ENCODE measurements around the gene PIEZO2.

DNA sequence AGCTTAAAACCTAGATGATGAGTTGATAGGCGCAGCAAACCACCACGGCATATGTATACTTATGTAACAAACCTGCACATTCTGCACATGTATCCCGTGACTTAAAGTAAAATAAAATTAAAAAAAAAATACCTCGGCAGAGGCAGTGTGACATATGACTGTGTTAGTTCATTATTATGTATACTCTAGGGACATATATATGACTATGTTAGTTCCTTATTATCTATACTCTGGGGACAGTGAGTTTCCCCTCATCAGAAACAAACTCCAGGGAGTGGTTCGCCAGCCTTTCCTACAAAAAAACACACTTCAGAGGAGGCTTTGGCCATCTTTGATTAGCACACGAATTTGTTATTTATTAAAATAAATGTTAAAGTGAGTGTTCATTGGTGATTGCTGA lies 209.5 kb downstream of the PIEZO2 start:
- TF ChIP-seq, protein P1, sequence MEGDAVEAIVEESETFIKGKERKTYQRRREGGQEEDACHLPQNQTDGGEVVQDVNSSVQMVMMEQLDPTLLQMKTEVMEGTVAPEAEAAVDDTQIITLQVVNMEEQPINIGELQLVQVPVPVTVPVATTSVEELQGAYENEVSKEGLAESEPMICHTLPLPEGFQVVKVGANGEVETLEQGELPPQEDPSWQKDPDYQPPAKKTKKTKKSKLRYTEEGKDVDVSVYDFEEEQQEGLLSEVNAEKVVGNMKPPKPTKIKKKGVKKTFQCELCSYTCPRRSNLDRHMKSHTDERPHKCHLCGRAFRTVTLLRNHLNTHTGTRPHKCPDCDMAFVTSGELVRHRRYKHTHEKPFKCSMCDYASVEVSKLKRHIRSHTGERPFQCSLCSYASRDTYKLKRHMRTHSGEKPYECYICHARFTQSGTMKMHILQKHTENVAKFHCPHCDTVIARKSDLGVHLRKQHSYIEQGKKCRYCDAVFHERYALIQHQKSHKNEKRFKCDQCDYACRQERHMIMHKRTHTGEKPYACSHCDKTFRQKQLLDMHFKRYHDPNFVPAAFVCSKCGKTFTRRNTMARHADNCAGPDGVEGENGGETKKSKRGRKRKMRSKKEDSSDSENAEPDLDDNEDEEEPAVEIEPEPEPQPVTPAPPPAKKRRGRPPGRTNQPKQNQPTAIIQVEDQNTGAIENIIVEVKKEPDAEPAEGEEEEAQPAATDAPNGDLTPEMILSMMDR (conservative IDR thresholded peaks at IDR 0.05; ENCODE audit: low read depth, low read length) = no peak
- TF ChIP-seq EZH2 (IDR thresholded peaks at IDR 0.05; ENCODE audit: borderline replicate concordance, low read depth, low read length, poor library complexity, severe bottlenecking) = no peak
